Mesendoderm (in vitro differentiated cells): ENCODE data around the gene ZNF423.

Experiments used
- DNase-seq: peaks from one replicate; pipeline ENCODE4 v3.0.0; 2013
- H2AK5ac ChIP-seq: 2 replicates; pipeline ENCODE4 v1.6.1; 2013; ENCODE audit warnings: low read length, inconsistent platforms
- H2BK120ac ChIP-seq: 2 replicates; pipeline ENCODE4 v1.6.1; 2013; ENCODE audit warnings: low read depth, mild to moderate bottlenecking, low read length, moderate library complexity, mixed read lengths
- H2BK15ac ChIP-seq: replicated peaks from 2 replicates; pipeline ENCODE4 v1.6.1; 2013; ENCODE audit warnings: low read depth, mild to moderate bottlenecking, moderate library complexity
- H2BK5ac ChIP-seq: 2 replicates; pipeline ENCODE4 v1.6.1; 2013; ENCODE audit warnings: low read length, inconsistent platforms
- H3K18ac ChIP-seq: 2 replicates; pipeline ENCODE4 v1.6.1; 2013; ENCODE audit warnings: mild to moderate bottlenecking, low read length, mixed read lengths
- H3K23ac ChIP-seq: one replicate; pipeline ENCODE4 v1.6.1; 2013; ENCODE audit warnings: low read length
- H3K27ac ChIP-seq: 2 replicates; pipeline ENCODE4 v1.5.1; 2013; ENCODE audit warnings: low read depth, mild to moderate bottlenecking, inconsistent platforms, low read length, moderate library complexity
- H3K27me3 ChIP-seq: 2 replicates; pipeline ENCODE4 v1.6.1; 2013; ENCODE audit warnings: low read length, control low read depth, mild to moderate bottlenecking, inconsistent platforms; ENCODE audit not compliant: insufficient read depth, poor library complexity
- H3K36me3 ChIP-seq: 2 replicates; pipeline ENCODE4 v1.6.1; 2013; ENCODE audit warnings: low read length, inconsistent platforms; ENCODE audit not compliant: control insufficient read depth, insufficient read depth
- H3K4ac ChIP-seq: one replicate; pipeline ENCODE4 v1.6.1; 2013; ENCODE audit warnings: low read depth, mild to moderate bottlenecking, low read length, moderate library complexity
- H3K4me1 ChIP-seq: 2 replicates; pipeline ENCODE4 v1.6.1; 2013; ENCODE audit warnings: low read depth, low read length, inconsistent platforms; ENCODE audit not compliant: control insufficient read depth
- H3K4me2 ChIP-seq: 2 replicates; pipeline ENCODE4 v1.6.1; 2013; ENCODE audit warnings: low read length
- H3K4me3 ChIP-seq: 2 replicates; pipeline ENCODE4 v1.5.1; 2013; ENCODE audit warnings: mild to moderate bottlenecking, low read length
- H3K56ac ChIP-seq: one replicate; pipeline ENCODE4 v1.6.1; 2013; ENCODE audit warnings: low read length
- H3K79me1 ChIP-seq: 2 replicates; pipeline ENCODE4 v1.6.1; 2013; ENCODE audit warnings: low read length, inconsistent platforms
- H3K79me2 ChIP-seq: 2 replicates; pipeline ENCODE4 v1.6.1; 2013; ENCODE audit warnings: mild to moderate bottlenecking, low read length; ENCODE audit not compliant: control insufficient read depth, insufficient read depth
- H3K9ac ChIP-seq: 2 replicates; pipeline ENCODE4 v1.6.1; 2013; ENCODE audit warnings: low read length, inconsistent platforms
- H4K5ac ChIP-seq: one replicate; pipeline ENCODE4 v1.6.1; 2013; ENCODE audit warnings: low read length
- H4K8ac ChIP-seq: one replicate; pipeline ENCODE4 v1.6.1; 2013; ENCODE audit warnings: low read depth, mild to moderate bottlenecking, control low read depth, low read length, moderate library complexity
- WGBS: extraction: QIAGEN DNeasy Blood & Tissue Kit; methylation state at CpG from one replicate; pipeline ENCODE4 v1.1.7; 2013; ENCODE audit warnings: low lambda C conversion rate, missing lambda C conversion rate; ENCODE audit not compliant: insufficient coverage; ENCODE audit errors: extremely low coverage; 5-methylcytosine and 5-hydroxymethylcytosine counted together

ZNF423 gene

GRCh38 chr16:49615576-49615975, 240.3 kb downstream of the ZNF423 start:
- Histone ChIP-seq H3K36me3 (no peaks in the 10 kb centered on the region), H3K27me3 (no peaks in the 10 kb centered on the region), H3K9ac (no peak overlapping the region), H3K18ac (no peak overlapping the region), H3K27ac (no peak overlapping the region), H2BK5ac (no peak overlapping the region), H3K23ac (no peak overlapping the region), H4K5ac (no peak overlapping the region), H3K4ac (no peak overlapping the region), H3K79me2 (no peaks in the 10 kb centered on the region), H2AK5ac (no peak overlapping the region), H2BK120ac (no peak overlapping the region), H3K56ac (no peak overlapping the region), H2BK15ac (no peak overlapping the region), H3K4me3 (no peak overlapping the region), H3K4me2 (no peak overlapping the region), H4K8ac (no peak overlapping the region), H3K4me1 (peaks cover 2% of the 10 kb centered on the region), H3K79me1 (no peaks in the 10 kb centered on the region)
- WGBS, result no CpG with 5 or more reads among the region's 8 CpGs
- DNase-seq, result no peak

- Histone ChIP-seq H4K5ac (no peak overlapping the region), H2BK5ac (no peak overlapping the region), H3K27ac (no peak overlapping the region), H3K79me1 (peaks cover 2% of the 10 kb centered on the region), H2AK5ac (no peak overlapping the region), H3K18ac (no peak overlapping the region), H3K27me3 (no peaks in the 10 kb centered on the region), H3K4me2 (no peak overlapping the region), H2BK120ac (no peak overlapping the region), H3K4me3 (no peak overlapping the region), H3K4me1 (peaks cover 3% of the 10 kb centered on the region), H3K4ac (no peak overlapping the region), H3K79me2 (no peaks in the 10 kb centered on the region), H3K56ac (no peak overlapping the region), H3K9ac (no peak overlapping the region), H3K36me3 (no peaks in the 10 kb centered on the region), H3K23ac (no peak overlapping the region), H4K8ac (no peak overlapping the region), H2BK15ac (no peak overlapping the region)
- WGBS, result no CpG with 5 or more reads among the region's 3 CpGs
- no peak for DNase-seq
These were observed 244.9 kb downstream of the ZNF423 start for GRCh38 chr16:49610983-49611382.

DNA sequence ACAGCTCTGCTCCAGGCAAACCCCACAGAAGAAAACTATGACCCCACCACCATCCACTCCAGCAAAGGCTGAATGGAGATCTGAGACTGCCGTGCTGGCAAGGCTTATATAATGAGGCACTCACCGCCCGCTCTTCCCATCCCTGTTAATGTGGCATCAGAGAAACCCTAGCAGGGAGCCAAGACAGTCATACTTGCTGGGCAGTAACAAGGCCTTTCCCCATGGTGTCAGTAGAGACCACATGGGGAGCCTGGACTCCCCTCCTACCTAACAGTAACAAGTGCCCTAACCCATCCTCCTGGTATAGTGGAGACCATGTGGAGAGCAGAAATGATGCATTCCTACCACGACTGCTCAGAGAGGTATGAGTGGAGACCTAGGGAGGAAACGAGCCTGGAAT, 247.1 kb downstream of the ZNF423 start:
- H3K79me2 ChIP-seq, result no peaks in the 10 kb centered on the region
- H3K79me1 ChIP-seq, result peaks cover 2% of the 10 kb centered on the region
- no peak overlapping the region for H3K27ac ChIP-seq
- H3K23ac ChIP-seq, result no peak overlapping the region
- peak; percentile 78 for DNase-seq
- no peak overlapping the region for H4K8ac ChIP-seq
- H3K36me3 ChIP-seq, result no peaks in the 10 kb centered on the region
- H2BK15ac ChIP-seq, result no peak overlapping the region
- H3K4ac ChIP-seq, result no peak overlapping the region
- no peak overlapping the region for H2AK5ac ChIP-seq
- H2BK120ac ChIP-seq, result no peak overlapping the region
- H2BK5ac ChIP-seq, result no peak overlapping the region
- H3K9ac ChIP-seq, result no peak overlapping the region
- H3K56ac ChIP-seq, result no peak overlapping the region
- H3K4me3 ChIP-seq, result no peak overlapping the region
- peaks cover 3% of the 10 kb centered on the region for H3K4me1 ChIP-seq
- H4K5ac ChIP-seq, result no peak overlapping the region
- H3K18ac ChIP-seq, result no peak overlapping the region
- WGBS, result no CpG with 5 or more reads among the region's 5 CpGs
- H3K27me3 ChIP-seq, result no peaks in the 10 kb centered on the region
- H3K4me2 ChIP-seq, result no peak overlapping the region

DNA sequence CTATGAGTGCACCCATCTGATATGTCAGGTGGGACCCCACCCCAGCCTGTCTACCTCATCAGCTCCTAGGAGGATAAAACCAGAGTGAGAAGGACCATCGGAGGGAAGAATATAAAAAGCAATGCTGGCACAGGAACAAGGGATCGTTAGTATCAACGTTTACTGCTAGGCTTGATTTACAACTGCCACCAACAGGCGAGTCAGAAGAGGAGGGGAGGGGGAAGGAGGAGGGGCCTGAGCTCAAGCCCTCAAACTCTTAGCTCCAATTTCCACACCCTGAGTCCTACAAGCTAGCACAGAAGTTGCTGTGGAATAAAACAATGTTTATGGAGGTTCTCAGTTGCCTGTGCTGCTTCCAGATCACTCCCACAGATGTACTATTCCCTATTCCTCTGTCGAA, 247.8 kb downstream of the ZNF423 start:
- no peaks in the 10 kb centered on the region for H3K79me2 ChIP-seq
- no CpG with 5 or more reads among the region's 5 CpGs for WGBS
- peaks cover 2% of the 10 kb centered on the region for H3K79me1 ChIP-seq
- no peak overlapping the region for H4K8ac ChIP-seq
- no peak overlapping the region for H2BK5ac ChIP-seq
- H3K27ac ChIP-seq, result no peak overlapping the region
- peak overlapping the region; percentile 26 for H3K9ac ChIP-seq
- H4K5ac ChIP-seq, result no peak overlapping the region
- H2BK15ac ChIP-seq, result no peak overlapping the region
- no peak overlapping the region for H3K18ac ChIP-seq
- no peak overlapping the region for H3K4me3 ChIP-seq
- no peaks in the 10 kb centered on the region for H3K27me3 ChIP-seq
- H2BK120ac ChIP-seq, result no peak overlapping the region
- peaks cover 3% of the 10 kb centered on the region for H3K4me1 ChIP-seq
- H3K36me3 ChIP-seq, result no peaks in the 10 kb centered on the region
- no peak overlapping the region for H3K23ac ChIP-seq
- no peak overlapping the region for H3K4ac ChIP-seq
- H2AK5ac ChIP-seq, result no peak overlapping the region
- no peak overlapping the region for H3K4me2 ChIP-seq
- H3K56ac ChIP-seq, result no peak overlapping the region
- peak; percentile 45 for DNase-seq

DNA sequence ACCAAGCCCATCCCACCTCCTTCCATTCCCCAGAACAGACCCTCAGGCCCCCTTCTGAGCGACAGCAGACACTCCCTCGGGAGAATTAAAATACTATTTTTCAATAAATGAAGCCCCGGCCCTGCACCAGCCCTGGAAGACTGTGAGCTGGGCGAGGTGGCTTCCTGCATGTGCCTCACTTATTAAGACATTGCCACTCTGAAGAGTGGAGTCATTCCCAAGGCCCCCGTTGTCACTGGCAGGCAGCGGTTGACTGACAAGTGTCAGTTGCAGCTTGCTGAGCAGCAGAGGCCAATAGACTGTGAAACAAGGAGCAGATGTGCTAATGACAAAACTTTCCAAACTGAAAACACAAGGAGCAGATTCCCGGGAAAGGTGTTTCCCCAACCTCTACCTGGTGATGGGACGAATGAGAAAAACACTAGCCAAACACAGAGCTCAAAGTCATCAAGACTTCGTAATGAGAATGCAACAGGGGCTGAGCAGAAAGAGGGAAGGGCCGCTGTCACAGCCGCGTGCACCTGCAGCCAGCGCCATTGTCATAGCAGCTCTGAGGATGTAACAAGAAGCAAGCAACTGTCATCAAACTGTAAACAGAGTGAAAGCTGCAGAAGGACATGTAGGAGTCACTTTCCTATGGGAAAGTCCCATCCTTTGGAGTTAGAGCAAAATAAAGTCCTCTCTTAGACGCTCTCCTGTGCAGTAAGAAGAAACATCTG, 250.2 kb downstream of the ZNF423 start:
- Histone ChIP-seq H4K5ac (no peak overlapping the region), H2BK120ac (no peak overlapping the region), H3K4me2 (no peak overlapping the region), H2BK15ac (no peak overlapping the region), H3K9ac (no peak overlapping the region), H3K4ac (no peak overlapping the region), H3K27me3 (no peaks in the 10 kb centered on the region), H3K79me1 (peaks cover 2% of the 10 kb centered on the region), H4K8ac (no peak overlapping the region), H3K56ac (no peak overlapping the region), H3K23ac (no peak overlapping the region), H3K18ac (no peak overlapping the region), H2AK5ac (no peak overlapping the region), H2BK5ac (no peak overlapping the region), H3K36me3 (no peaks in the 10 kb centered on the region), H3K79me2 (no peaks in the 10 kb centered on the region), H3K27ac (no peak overlapping the region), H3K4me1 (peaks cover 3% of the 10 kb centered on the region), H3K4me3 (no peak overlapping the region)
- no peak for DNase-seq
- WGBS, result no CpG with 5 or more reads among the region's 14 CpGs

DNA sequence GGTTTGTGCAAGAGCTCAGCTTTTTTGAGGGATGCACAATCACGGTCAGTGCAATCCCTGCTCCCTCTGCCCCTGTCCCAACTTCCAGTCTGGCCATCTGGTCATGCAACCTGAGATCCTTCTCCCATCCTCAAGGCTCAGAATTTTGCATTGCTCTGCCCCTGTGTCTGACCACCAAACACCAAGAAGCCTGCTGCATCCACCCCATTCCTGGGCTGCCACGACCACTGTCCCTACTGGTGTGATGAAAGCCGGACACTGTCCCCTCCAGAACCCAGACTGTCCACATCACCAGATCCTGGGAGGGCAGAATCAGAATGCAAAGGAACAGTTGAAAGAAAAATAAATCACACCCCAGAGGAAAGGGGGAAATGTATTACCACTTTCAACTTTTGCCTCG, 251.3 kb downstream of the ZNF423 start:
- no peak overlapping the region for H4K8ac ChIP-seq
- H2BK120ac ChIP-seq, result no peak overlapping the region
- H3K9ac ChIP-seq, result no peak overlapping the region
- no peak overlapping the region for H2AK5ac ChIP-seq
- H3K23ac ChIP-seq, result no peak overlapping the region
- H3K79me1 ChIP-seq, result peaks cover 2% of the 10 kb centered on the region
- H3K79me2 ChIP-seq, result no peaks in the 10 kb centered on the region
- no peak overlapping the region for H3K27ac ChIP-seq
- H3K4me1 ChIP-seq, result peaks cover 3% of the 10 kb centered on the region
- H2BK15ac ChIP-seq, result no peak overlapping the region
- H4K5ac ChIP-seq, result no peak overlapping the region
- H3K4ac ChIP-seq, result no peak overlapping the region
- H3K18ac ChIP-seq, result no peak overlapping the region
- WGBS, result no CpG with 5 or more reads among the region's 4 CpGs
- no peaks in the 10 kb centered on the region for H3K27me3 ChIP-seq
- H2BK5ac ChIP-seq, result no peak overlapping the region
- no peak overlapping the region for H3K4me2 ChIP-seq
- no peak overlapping the region for H3K4me3 ChIP-seq
- no peaks in the 10 kb centered on the region for H3K36me3 ChIP-seq
- H3K56ac ChIP-seq, result no peak overlapping the region
- no peak for DNase-seq
